SU-DHL-6 (cell line): ENCODE results near the gene ZFYVE9.

ENCODE experiments used
- H2AFZ ChIP-seq: fragments of 200-600 bp; sonication (generic); 2 replicates; pipeline ENCODE4 v1.6.1; 2014; ENCODE audit warnings: low read depth, mild to moderate bottlenecking, moderate library complexity, mixed read lengths, antibody characterized with exemption, low read length; ENCODE audit not compliant: severe bottlenecking
- H3F3A ChIP-seq: fragments of 200-600 bp; shearing (Covaris generic); 2 replicates; pipeline ENCODE4 v1.6.0; 2016; ENCODE audit warnings: antibody characterized with exemption, mild to moderate bottlenecking; ENCODE audit not compliant: insufficient read depth
- H3K27ac ChIP-seq: fragments of 200-600 bp; sonication (generic); 2 replicates; pipeline ENCODE4 v1.5.1; 2016; ENCODE audit warnings: low read depth, mild to moderate bottlenecking, low read length, moderate library complexity, mixed read lengths
- H3K27me3 ChIP-seq: fragments of 200-600 bp; sonication (generic), shearing (Covaris generic); 2 replicates; pipeline ENCODE4 v1.6.0; 2014; ENCODE audit warnings: mild to moderate bottlenecking, low read length
- H3K36me3 ChIP-seq: fragments of 200-600 bp; sonication (generic); 2 replicates; pipeline ENCODE4 v1.6.1; 2014; ENCODE audit warnings: mild to moderate bottlenecking, low read length, mixed read lengths
- H3K4me2 ChIP-seq: fragments of 300-600, 200-600 bp; shearing (Covaris generic), sonication (generic); 2 replicates; pipeline ENCODE4 v1.6.0; 2014; ENCODE audit warnings: low read length, low read depth, mild to moderate bottlenecking; ENCODE audit not compliant: poor library complexity, severe bottlenecking
- H3K4me3 ChIP-seq: fragments of 200-600 bp; sonication (generic); 2 replicates; pipeline ENCODE4 v1.5.1; 2014; ENCODE audit warnings: antibody characterized with exemption, low read length, mild to moderate bottlenecking, mixed read lengths; ENCODE audit not compliant: insufficient read depth, poor library complexity, severe bottlenecking
- H3K79me2 ChIP-seq: fragments of 200-600 bp; sonication (generic); 2 replicates; pipeline ENCODE4 v1.6.1; 2014; ENCODE audit warnings: mild to moderate bottlenecking, low read length, moderate library complexity; ENCODE audit not compliant: insufficient read depth
- H3K9ac ChIP-seq: fragments of 200-600 bp; sonication (generic); 2 replicates; pipeline ENCODE4 v1.7.0; 2014; ENCODE audit warnings: mild to moderate bottlenecking, low read length
- H3K9me2 ChIP-seq: fragments of 200-600 bp; sonication (generic); replicated peaks from 2 replicates; pipeline ENCODE4 v1.6.1; 2014; ENCODE audit warnings: low read length; ENCODE audit not compliant: insufficient read depth
- H3K9me3 ChIP-seq: fragments of 200-600 bp; sonication (generic); 2 replicates; pipeline ENCODE4 v1.6.1; 2014; ENCODE audit warnings: low read length, mixed read lengths; ENCODE audit not compliant: insufficient read depth
- H4K20me1 ChIP-seq: fragments of 200-600 bp; sonication (generic); 2 replicates; pipeline ENCODE4 v1.6.1; 2014; ENCODE audit warnings: low read depth, mild to moderate bottlenecking, antibody characterized with exemption, low read length, moderate library complexity, mixed read lengths
- EZH2phosphoT487 ChIP-seq: fragments of 200-600 bp; sonication (generic), shearing (Covaris generic); conservative IDR thresholded peaks from 2 replicates; pipeline ENCODE4 v1.6.1; 2018; ENCODE audit warnings: mild to moderate bottlenecking, antibody characterized with exemption, low read length, moderate library complexity, mixed read lengths
- TF ChIP-seq, protein P1 (sequence below): fragments of 200-600 bp; sonication (generic); IDR thresholded peaks from one replicate; pipeline ENCODE4 v1.5.1; 2017; ENCODE audit warnings: antibody characterized with exemption, mild to moderate bottlenecking, low read length, moderate library complexity; ENCODE audit not compliant: insufficient read depth, poor library complexity, severe bottlenecking

Gene ZFYVE9

DNA sequence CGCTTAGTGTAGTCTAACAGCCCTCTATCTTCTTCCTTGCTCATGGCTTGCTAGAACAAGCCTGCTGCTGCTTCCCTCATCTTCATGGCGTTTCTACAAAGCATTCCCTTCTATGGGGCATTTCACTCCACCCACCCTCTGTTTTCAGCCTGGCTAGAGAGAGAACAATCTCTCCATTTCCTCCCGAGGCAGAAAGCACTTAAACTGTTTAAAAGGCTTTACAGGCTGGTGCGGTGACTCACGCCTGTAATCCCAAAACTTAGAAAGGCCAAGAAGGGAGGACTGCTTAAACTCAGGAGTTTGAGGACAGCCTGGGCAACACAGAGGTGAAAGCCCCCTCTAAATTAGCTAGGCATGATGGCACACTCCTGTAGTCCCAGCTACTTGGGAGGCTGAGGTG, 244.6 kb downstream of the ZFYVE9 start:
- H3K36me3 ChIP-seq: peaks cover 38% of the 10 kb centered on the region
- no peak overlapping the region for H3K9ac ChIP-seq
- no peak overlapping the region for H3K4me3 ChIP-seq
- H3F3A ChIP-seq: no peaks in the 10 kb centered on the region
- H4K20me1 ChIP-seq: no peaks in the 10 kb centered on the region
- no peaks in the 10 kb centered on the region for H3K9me2 ChIP-seq
- H3K79me2 ChIP-seq: no peaks in the 10 kb centered on the region; the same call in 1 of the 2 replicates
- no peaks in the 10 kb centered on the region for H3K9me3 ChIP-seq
- H3K27ac ChIP-seq: no peak overlapping the region
- no peaks in the 10 kb centered on the region for H3K27me3 ChIP-seq
- no peak for TF ChIP-seq EZH2phosphoT487
- no peak overlapping the region for H3K4me2 ChIP-seq
- no peak overlapping the region for H2AFZ ChIP-seq

DNA sequence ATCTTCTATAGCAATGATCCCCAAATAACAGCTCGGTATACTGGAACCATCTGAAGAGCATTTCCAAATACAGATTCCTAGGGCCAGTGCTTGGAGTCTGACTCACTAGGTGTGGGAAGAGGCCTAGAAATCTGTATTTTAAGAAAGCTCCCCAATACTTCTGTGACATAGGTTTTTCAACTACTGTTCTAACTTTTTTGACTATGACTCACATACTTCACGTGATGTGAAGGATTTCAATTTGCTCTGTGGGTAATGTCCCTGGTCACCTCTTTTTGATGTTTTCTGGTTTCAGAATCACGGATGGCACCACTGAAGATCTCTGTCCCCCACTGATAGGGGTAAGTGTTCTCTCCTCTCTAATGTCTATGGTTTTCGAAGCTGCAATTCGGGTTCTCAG, 251.3 kb downstream of the ZFYVE9 start:
- peaks cover 40% of the 10 kb centered on the region for H3K36me3 ChIP-seq
- H3K4me2 ChIP-seq: no peak overlapping the region
- 0 out of 2 replicates have a peak, but pooled peaks cover 3% of the 10 kb centered on the region for H4K20me1 ChIP-seq
- H3F3A ChIP-seq: no peaks in the 10 kb centered on the region
- TF ChIP-seq EZH2phosphoT487: no peak
- TF ChIP-seq, protein P1, sequence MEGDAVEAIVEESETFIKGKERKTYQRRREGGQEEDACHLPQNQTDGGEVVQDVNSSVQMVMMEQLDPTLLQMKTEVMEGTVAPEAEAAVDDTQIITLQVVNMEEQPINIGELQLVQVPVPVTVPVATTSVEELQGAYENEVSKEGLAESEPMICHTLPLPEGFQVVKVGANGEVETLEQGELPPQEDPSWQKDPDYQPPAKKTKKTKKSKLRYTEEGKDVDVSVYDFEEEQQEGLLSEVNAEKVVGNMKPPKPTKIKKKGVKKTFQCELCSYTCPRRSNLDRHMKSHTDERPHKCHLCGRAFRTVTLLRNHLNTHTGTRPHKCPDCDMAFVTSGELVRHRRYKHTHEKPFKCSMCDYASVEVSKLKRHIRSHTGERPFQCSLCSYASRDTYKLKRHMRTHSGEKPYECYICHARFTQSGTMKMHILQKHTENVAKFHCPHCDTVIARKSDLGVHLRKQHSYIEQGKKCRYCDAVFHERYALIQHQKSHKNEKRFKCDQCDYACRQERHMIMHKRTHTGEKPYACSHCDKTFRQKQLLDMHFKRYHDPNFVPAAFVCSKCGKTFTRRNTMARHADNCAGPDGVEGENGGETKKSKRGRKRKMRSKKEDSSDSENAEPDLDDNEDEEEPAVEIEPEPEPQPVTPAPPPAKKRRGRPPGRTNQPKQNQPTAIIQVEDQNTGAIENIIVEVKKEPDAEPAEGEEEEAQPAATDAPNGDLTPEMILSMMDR: no peak
- peaks cover 7% of the 10 kb centered on the region; the same call in 1 of the 2 replicates for H3K79me2 ChIP-seq
- no peak overlapping the region for H3K4me3 ChIP-seq
- H3K27me3 ChIP-seq: no peaks in the 10 kb centered on the region
- H2AFZ ChIP-seq: no peak overlapping the region
- no peaks in the 10 kb centered on the region for H3K9me3 ChIP-seq
- no peak overlapping the region for H3K9ac ChIP-seq
- H3K9me2 ChIP-seq: no peaks in the 10 kb centered on the region
- H3K27ac ChIP-seq: no peak overlapping the region
